LNCAP (cell line): ENCODE measurements around the gene MSN.

Source experiments
- TF ChIP-seq, protein P1 (sequence below): fragments of 450-650 bp; IDR thresholded peaks from 2 replicates; pipeline ENCODE4 v1.5.1; 2017; ENCODE audit warnings: mild to moderate bottlenecking

Gene MSN

DNA sequence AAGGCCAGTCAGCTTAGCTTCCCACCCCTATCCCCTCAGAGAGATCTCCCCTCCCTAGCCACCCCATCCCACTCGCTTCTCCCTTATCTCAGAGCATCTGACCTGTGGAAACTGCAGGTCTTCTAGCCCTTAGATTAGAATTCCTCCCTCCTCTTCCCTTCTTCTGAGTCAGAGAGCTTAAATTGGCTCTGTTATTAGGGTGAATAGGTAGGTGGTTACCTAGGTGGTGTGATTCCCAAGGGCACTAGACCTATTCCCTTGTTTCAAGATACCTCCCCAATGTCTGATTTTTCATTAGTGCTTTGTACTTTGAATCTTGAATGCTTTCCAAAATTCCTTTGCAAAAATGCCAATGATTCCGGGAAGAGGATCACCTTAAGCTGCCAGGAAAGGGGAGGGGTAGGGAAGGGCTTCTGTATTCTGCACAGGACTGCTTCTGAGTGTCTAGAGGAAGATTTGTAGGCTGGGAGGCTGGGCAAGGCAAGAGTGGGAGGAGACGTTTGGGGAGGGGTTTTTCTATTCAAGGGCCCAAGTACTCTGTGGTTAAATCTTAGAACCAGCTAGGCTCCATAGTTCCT lies 24.5 kb upstream of the MSN start:
- TF ChIP-seq, protein P1, sequence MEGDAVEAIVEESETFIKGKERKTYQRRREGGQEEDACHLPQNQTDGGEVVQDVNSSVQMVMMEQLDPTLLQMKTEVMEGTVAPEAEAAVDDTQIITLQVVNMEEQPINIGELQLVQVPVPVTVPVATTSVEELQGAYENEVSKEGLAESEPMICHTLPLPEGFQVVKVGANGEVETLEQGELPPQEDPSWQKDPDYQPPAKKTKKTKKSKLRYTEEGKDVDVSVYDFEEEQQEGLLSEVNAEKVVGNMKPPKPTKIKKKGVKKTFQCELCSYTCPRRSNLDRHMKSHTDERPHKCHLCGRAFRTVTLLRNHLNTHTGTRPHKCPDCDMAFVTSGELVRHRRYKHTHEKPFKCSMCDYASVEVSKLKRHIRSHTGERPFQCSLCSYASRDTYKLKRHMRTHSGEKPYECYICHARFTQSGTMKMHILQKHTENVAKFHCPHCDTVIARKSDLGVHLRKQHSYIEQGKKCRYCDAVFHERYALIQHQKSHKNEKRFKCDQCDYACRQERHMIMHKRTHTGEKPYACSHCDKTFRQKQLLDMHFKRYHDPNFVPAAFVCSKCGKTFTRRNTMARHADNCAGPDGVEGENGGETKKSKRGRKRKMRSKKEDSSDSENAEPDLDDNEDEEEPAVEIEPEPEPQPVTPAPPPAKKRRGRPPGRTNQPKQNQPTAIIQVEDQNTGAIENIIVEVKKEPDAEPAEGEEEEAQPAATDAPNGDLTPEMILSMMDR: no peak

- TF ChIP-seq, protein P1: no peak
These were observed 23.9 kb upstream of the MSN start for GRCh38 chrX:65643531-65644052.

DNA sequence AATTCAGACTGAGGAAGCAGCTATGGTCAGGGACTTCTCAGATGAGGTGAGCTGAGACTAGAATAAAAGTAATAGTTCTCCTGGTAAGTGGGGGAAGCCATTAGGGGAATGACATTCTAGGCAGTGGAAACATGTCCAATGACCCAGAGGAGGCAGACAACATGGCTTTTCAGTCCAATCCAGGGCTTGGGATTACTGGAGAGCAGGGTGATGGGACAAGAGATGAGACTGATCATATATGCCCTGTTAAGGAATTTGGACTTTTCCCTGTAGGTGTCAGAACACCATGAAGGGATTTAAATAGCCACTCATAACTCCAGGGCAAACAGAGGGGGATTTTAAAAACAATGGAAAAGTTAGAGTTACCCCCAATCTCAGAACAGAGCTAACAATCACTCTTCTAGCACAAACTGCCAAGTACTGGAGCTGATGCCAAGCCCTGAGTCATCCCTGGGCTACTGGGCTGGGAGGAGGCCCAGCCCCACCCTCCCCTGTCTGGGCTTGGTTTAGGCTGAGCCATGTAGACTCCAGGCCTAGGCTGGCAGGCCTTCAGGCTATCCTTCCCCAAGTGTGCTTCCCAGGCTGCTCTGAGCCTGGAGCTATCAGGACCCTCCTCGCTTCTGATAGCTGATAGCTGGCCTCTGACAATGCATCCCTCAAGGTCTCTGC lies 22.7 kb upstream of the MSN start:
- TF ChIP-seq, protein P1: no peak

DNA sequence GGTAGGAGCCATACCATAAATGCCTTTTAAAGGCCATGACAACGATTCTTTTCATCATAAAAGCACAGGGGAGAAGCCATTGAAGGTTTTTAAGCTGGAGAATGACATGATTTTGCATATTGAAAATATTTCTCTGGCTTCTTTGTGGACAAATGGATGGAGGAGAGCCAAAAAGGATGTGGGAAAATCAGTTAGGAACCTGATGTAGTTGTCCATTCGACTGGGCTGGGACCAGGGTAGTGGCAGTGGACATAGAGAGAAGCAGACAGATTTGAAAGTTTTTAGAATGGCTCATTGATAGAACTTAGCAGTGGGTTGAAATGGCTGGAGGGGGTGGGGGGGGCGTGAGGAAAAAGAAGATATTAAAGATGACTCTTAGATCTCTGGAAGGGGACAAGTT lies 19.7 kb upstream of the MSN start:
- TF ChIP-seq, protein P1: no peak

- TF ChIP-seq, protein P1: no peak
These were observed 15.4 kb upstream of the MSN start for GRCh38 chrX:65652098-65652497.

GRCh38 chrX:65657659-65658058 lies 9.8 kb upstream of the MSN start:
- TF ChIP-seq, protein P1: no peak

DNA sequence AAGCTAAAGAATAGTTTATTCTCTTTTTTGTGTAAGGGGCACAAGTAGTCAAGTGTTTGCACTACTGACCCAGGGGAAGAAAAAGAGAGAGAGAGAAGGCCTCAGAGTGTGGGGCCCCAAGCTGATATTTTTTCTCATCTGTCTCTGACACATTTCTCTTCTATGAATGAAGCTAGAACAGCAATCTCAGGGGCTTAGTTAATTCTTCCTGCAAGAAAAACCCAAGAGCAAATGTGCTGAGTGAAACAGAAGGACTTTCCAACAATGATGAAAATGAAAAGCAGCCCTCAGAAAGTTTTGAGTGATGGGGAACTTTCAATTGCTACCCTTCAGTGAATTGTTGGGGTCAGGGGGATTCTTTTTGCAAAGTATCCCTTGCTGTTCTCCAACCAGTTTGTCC lies 9.2 kb upstream of the MSN start:
- TF ChIP-seq, protein P1: no peak
